Measurements from ENCODE around the gene RGL1.

Gene RGL1

GRCh38 chr1:183869230-183869629 is 64.3 kb downstream of the RGL1 start:
- no peak overlapping the region for H3K9ac ChIP-seq (ENCODE audit: low read depth, low read length)
- no peaks in the 10 kb centered on the region for H3K9me3 ChIP-seq (ENCODE audit: insufficient read depth, low read depth, low read length)
- no peaks in the 10 kb centered on the region for H3K27me3 ChIP-seq (ENCODE audit: insufficient read depth, low read length)
- no peak overlapping the region for H3K4me3 ChIP-seq (ENCODE audit: low read length)
- no peaks in the 10 kb centered on the region; the same call in 1 of the 2 replicates for H3K36me3 ChIP-seq (ENCODE audit: insufficient read depth, low read length)
- no peak overlapping the region for H3K27ac ChIP-seq (ENCODE audit: low read depth, low read length)
- H3K4me1 ChIP-seq (ENCODE audit: insufficient read depth, low read length) = peaks cover 37% of the 10 kb centered on the region
- 84% methylated on average over 3 of the region's 3 CpGs for WGBS

GRCh38 chr1:183869664-183870063 is 64.7 kb downstream of the RGL1 start:
- Histone ChIP-seq H3K27me3 (ENCODE audit: insufficient read depth, low read length) (no peaks in the 10 kb centered on the region), H3K36me3 (ENCODE audit: insufficient read depth, low read length) (no peaks in the 10 kb centered on the region; the same call in 1 of the 2 replicates), H3K9ac (ENCODE audit: low read depth, low read length) (no peak overlapping the region), H3K9me3 (ENCODE audit: insufficient read depth, low read depth, low read length) (no peaks in the 10 kb centered on the region), H3K4me1 (ENCODE audit: insufficient read depth, low read length) (peaks cover 37% of the 10 kb centered on the region), H3K4me3 (ENCODE audit: low read length) (no peak overlapping the region), H3K27ac (ENCODE audit: low read depth, low read length) (no peak overlapping the region)
- WGBS = 91% methylated on average over 3 of the region's 3 CpGs

DNA sequence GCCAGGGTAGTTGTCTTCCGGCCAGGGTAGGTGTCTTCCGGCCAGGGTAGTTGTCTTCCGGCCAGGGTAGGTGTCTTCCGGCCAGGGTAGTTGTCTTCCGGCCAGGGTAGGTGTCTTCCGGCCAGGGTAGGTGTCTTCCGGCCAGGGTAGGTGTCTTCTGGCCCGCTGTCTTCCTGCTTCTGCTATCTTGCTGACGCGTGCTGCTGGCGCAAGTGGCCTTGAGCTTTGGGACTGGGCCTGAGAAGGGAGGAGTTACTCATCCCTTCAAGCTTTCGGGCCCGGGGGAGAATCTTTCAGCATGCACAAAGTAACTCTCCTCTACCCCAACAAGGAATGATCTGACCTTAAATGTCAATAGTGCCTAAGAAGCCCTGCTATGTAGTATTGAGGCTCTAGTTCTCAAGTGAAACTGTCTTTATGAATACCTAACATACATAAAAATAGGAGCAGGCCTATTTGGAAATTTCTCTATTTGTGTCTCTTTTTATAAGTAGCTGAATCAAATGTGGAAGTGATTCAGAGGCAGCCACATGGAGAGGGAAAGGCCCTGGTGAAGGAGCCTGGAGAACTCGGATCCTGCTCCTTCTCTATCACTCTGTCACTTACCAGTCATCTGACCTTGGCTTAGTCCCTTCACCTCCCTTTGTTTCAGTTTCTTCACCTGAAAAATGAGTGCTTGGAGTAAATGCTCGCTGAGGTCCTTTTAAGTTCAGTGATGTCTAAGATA is 65.6 kb downstream of the RGL1 start:
- H3K27ac ChIP-seq (ENCODE audit: low read depth, low read length) = peak overlapping the region; percentile 46; the same call in 1 of the 2 replicates
- H3K4me3 ChIP-seq (ENCODE audit: low read length) = no peak overlapping the region
- no peaks in the 10 kb centered on the region; the same call in 1 of the 2 replicates for H3K36me3 ChIP-seq (ENCODE audit: insufficient read depth, low read length)
- H3K27me3 ChIP-seq (ENCODE audit: insufficient read depth, low read length) = no peaks in the 10 kb centered on the region
- WGBS = 96% methylated on average over 10 of the region's 15 CpGs
- no peak overlapping the region for H3K9ac ChIP-seq (ENCODE audit: low read depth, low read length)
- no peaks in the 10 kb centered on the region for H3K9me3 ChIP-seq (ENCODE audit: insufficient read depth, low read depth, low read length)
- H3K4me1 ChIP-seq (ENCODE audit: insufficient read depth, low read length) = peaks cover 37% of the 10 kb centered on the region

DNA sequence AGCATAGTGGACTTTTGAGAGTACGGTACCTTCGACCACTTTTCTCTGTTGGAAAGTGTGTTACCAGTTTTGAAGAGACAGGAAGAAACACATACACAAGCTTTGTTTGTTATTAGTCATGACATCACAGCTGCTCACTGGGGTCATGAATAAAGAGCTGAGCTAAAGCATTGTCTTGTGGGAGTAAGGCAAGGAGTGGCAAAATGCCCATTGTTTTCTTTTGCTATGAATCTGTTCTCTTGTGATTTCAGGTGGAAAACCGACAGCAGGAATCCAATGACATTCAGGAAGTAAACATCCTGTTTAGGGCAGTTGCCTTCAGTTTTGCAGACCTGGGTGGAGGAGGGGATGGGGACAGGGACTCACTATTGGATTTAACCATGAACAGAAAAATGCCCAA is 66.2 kb downstream of the RGL1 start:
- WGBS = 73% methylated on average over 3 of the region's 3 CpGs
- Histone ChIP-seq H3K4me3 (ENCODE audit: low read length) (no peak overlapping the region), H3K27me3 (ENCODE audit: insufficient read depth, low read length) (no peaks in the 10 kb centered on the region), H3K9me3 (ENCODE audit: insufficient read depth, low read depth, low read length) (no peaks in the 10 kb centered on the region), H3K9ac (ENCODE audit: low read depth, low read length) (no peak overlapping the region), H3K4me1 (ENCODE audit: insufficient read depth, low read length) (peaks cover 37% of the 10 kb centered on the region), H3K36me3 (ENCODE audit: insufficient read depth, low read length) (no peaks in the 10 kb centered on the region; the same call in 1 of the 2 replicates), H3K27ac (ENCODE audit: low read depth, low read length) (peak overlapping the region; percentile 58; the same call in 1 of the 2 replicates)

DNA sequence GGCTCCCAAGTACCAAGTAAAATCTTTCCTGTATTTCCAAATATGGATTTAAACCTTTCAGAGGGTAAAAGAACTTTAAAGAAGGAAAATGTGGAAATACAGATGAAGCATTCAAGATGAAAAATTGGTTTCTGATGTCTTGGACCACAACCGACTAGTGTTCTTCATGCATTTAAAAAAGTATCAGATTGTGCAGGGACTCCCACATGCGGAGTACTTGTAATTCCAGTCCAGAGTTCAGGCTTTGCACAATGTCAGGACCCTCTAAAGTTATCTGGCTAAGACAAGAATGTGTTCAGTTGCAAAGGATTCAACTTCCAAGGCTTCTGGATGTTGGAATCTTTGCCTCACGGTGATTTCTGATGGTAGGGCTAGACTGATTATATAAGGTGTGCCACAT is 66.7 kb downstream of the RGL1 start:
- 93% methylated on average over 3 of the region's 3 CpGs for WGBS
- H3K27ac ChIP-seq (ENCODE audit: low read depth, low read length) = peak overlapping the region; percentile 58; the same call in 1 of the 2 replicates
- no peak overlapping the region for H3K9ac ChIP-seq (ENCODE audit: low read depth, low read length)
- H3K9me3 ChIP-seq (ENCODE audit: insufficient read depth, low read depth, low read length) = no peaks in the 10 kb centered on the region
- no peak overlapping the region for H3K4me3 ChIP-seq (ENCODE audit: low read length)
- no peaks in the 10 kb centered on the region for H3K27me3 ChIP-seq (ENCODE audit: insufficient read depth, low read length)
- peaks cover 37% of the 10 kb centered on the region for H3K4me1 ChIP-seq (ENCODE audit: insufficient read depth, low read length)
- H3K36me3 ChIP-seq (ENCODE audit: insufficient read depth, low read length) = no peaks in the 10 kb centered on the region

DNA sequence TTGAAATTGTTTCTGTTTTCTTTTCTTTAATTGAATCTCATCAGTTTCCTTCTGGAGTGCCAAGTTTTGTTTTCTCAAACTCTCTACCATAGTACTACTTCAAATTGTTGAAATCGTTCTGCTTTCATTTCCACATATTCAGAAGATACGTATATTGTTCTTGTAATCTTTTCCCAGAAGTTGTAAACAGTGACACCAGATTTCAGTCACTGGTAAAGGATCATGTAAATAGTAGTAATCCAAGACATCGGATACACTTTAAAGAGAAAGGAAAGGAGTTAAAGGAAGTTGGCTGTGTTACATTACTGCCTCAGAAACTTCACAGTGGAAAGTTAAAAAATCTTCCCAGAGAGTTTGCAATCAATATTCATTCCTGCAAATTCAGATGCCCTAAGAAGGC is 67.5 kb downstream of the RGL1 start:
- no peaks in the 10 kb centered on the region for H3K27me3 ChIP-seq (ENCODE audit: insufficient read depth, low read length)
- H3K9ac ChIP-seq (ENCODE audit: low read depth, low read length) = no peak overlapping the region
- H3K27ac ChIP-seq (ENCODE audit: low read depth, low read length) = no peak overlapping the region
- no peaks in the 10 kb centered on the region for H3K9me3 ChIP-seq (ENCODE audit: insufficient read depth, low read depth, low read length)
- H3K36me3 ChIP-seq (ENCODE audit: insufficient read depth, low read length) = no peaks in the 10 kb centered on the region
- H3K4me3 ChIP-seq (ENCODE audit: low read length) = no peak overlapping the region
- 81% methylated on average over 3 of the region's 3 CpGs for WGBS
- peaks cover 37% of the 10 kb centered on the region for H3K4me1 ChIP-seq (ENCODE audit: insufficient read depth, low read length)

- Histone ChIP-seq H3K4me1 (ENCODE audit: insufficient read depth, low read length) (peaks cover 37% of the 10 kb centered on the region), H3K36me3 (ENCODE audit: insufficient read depth, low read length) (no peaks in the 10 kb centered on the region), H3K9ac (ENCODE audit: low read depth, low read length) (no peak overlapping the region), H3K9me3 (ENCODE audit: insufficient read depth, low read depth, low read length) (no peaks in the 10 kb centered on the region), H3K4me3 (ENCODE audit: low read length) (no peak overlapping the region), H3K27ac (ENCODE audit: low read depth, low read length) (no peak overlapping the region), H3K27me3 (ENCODE audit: insufficient read depth, low read length) (no peaks in the 10 kb centered on the region)
- 83% methylated on average over 3 of the region's 3 CpGs for WGBS
These were observed 68.7 kb downstream of the RGL1 start for GRCh38 chr1:183873642-183874041.

GRCh38 chr1:183876309-183876708 is 71.4 kb downstream of the RGL1 start:
- no peaks in the 10 kb centered on the region for H3K9me3 ChIP-seq (ENCODE audit: insufficient read depth, low read depth, low read length)
- H3K27ac ChIP-seq (ENCODE audit: low read depth, low read length) = no peak overlapping the region
- no peaks in the 10 kb centered on the region for H3K27me3 ChIP-seq (ENCODE audit: insufficient read depth, low read length)
- H3K9ac ChIP-seq (ENCODE audit: low read depth, low read length) = no peak overlapping the region
- 93% methylated on average over 4 of the region's 4 CpGs for WGBS
- peaks cover 23% of the 10 kb centered on the region for H3K4me1 ChIP-seq (ENCODE audit: insufficient read depth, low read length)
- H3K36me3 ChIP-seq (ENCODE audit: insufficient read depth, low read length) = no peaks in the 10 kb centered on the region; the same call in 1 of the 2 replicates
- no peak overlapping the region for H3K4me3 ChIP-seq (ENCODE audit: low read length)

GRCh38 chr1:183877053-183877720 is 72.3 kb downstream of the RGL1 start:
- H3K27me3 ChIP-seq (ENCODE audit: insufficient read depth, low read length) = no peaks in the 10 kb centered on the region
- H3K9me3 ChIP-seq (ENCODE audit: insufficient read depth, low read depth, low read length) = no peaks in the 10 kb centered on the region
- peaks cover 23% of the 10 kb centered on the region for H3K4me1 ChIP-seq (ENCODE audit: insufficient read depth, low read length)
- no peak overlapping the region for H3K4me3 ChIP-seq (ENCODE audit: low read length)
- H3K27ac ChIP-seq (ENCODE audit: low read depth, low read length) = no peak overlapping the region
- H3K9ac ChIP-seq (ENCODE audit: low read depth, low read length) = no peak overlapping the region
- H3K36me3 ChIP-seq (ENCODE audit: insufficient read depth, low read length) = no peaks in the 10 kb centered on the region; the same call in 1 of the 2 replicates
- 87% methylated on average over 9 of the region's 10 CpGs for WGBS

- 67% methylated on average over 2 of the region's 2 CpGs for WGBS
- no peaks in the 10 kb centered on the region for H3K9me3 ChIP-seq (ENCODE audit: insufficient read depth, low read depth, low read length)
- no peak overlapping the region for H3K27ac ChIP-seq (ENCODE audit: low read depth, low read length)
- H3K27me3 ChIP-seq (ENCODE audit: insufficient read depth, low read length) = no peaks in the 10 kb centered on the region
- no peak overlapping the region for H3K9ac ChIP-seq (ENCODE audit: low read depth, low read length)
- peaks cover 20% of the 10 kb centered on the region for H3K4me1 ChIP-seq (ENCODE audit: insufficient read depth, low read length)
- no peak overlapping the region for H3K4me3 ChIP-seq (ENCODE audit: low read length)
- peaks cover 10% of the 10 kb centered on the region; the same call in 1 of the 2 replicates for H3K36me3 ChIP-seq (ENCODE audit: insufficient read depth, low read length)
These were observed 74.6 kb downstream of the RGL1 start for GRCh38 chr1:183879494-183879893.

DNA sequence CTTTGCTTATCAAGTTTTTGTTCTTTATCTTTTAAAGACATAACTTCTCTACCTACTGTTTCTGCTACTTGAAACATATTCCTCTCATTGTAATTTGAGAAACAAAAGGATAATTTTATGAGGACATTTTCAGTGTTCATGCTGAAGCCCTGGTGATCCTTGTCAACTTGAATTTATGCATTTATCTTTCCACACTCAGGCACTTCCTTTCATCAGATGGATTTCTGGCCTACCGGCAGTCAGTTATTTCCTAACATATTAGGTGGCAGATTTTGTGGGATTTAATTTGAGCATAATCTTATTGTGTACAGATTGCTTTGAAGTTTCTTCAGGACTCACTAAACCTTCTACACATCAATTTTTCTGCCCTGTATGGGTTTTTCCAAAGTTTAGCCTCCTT is 75.0 kb downstream of the RGL1 start:
- H3K4me1 ChIP-seq (ENCODE audit: insufficient read depth, low read length) = peaks cover 20% of the 10 kb centered on the region
- WGBS = no CpG with 5 or more reads among the region's 1 CpG

More for the DNA sequence above, 75.0 kb downstream of the RGL1 start:
- H3K9ac ChIP-seq (ENCODE audit: low read depth, low read length) = no peak overlapping the region
- no peak overlapping the region for H3K27ac ChIP-seq (ENCODE audit: low read depth, low read length)
- peaks cover 14% of the 10 kb centered on the region; the same call in 1 of the 2 replicates for H3K36me3 ChIP-seq (ENCODE audit: insufficient read depth, low read length)
- H3K27me3 ChIP-seq (ENCODE audit: insufficient read depth, low read length) = no peaks in the 10 kb centered on the region
- no peak overlapping the region for H3K4me3 ChIP-seq (ENCODE audit: low read length)
- no peaks in the 10 kb centered on the region for H3K9me3 ChIP-seq (ENCODE audit: insufficient read depth, low read depth, low read length)
